Glutamatergic neuron (in vitro differentiated cells): ENCODE measurements around the gene DHODH. TPM values are rescaled to one million over a fixed set of nuclear protein-coding genes. Genes with fewer than 3 reads are reported as not detected.

Experiments
- DNase-seq: peaks from one replicate; pipeline ENCODE4 v3.0.0; 2022
- H3K27ac Mint-ChIP-seq: one replicate; pipeline ENCODE4 v1.8.0; 2020; ENCODE audit warnings: mild to moderate bottlenecking, mixed read lengths, inconsistent platforms; ENCODE audit not compliant: unreplicated experiment
- H3K27me3 Mint-ChIP-seq: one replicate; pipeline ENCODE4 v1.8.0; 2020; ENCODE audit warnings: mild to moderate bottlenecking, moderate library complexity, mixed read lengths, inconsistent platforms; ENCODE audit not compliant: unreplicated experiment
- H3K36me3 Mint-ChIP-seq: one replicate; pipeline ENCODE4 v1.8.0; 2020; ENCODE audit warnings: mild to moderate bottlenecking, mixed read lengths, inconsistent platforms; ENCODE audit not compliant: unreplicated experiment
- H3K4me1 Mint-ChIP-seq: one replicate; pipeline ENCODE4 v1.8.0; 2020; ENCODE audit warnings: mild to moderate bottlenecking, low read depth, mixed read lengths, inconsistent platforms; ENCODE audit not compliant: unreplicated experiment
- H3K4me3 Mint-ChIP-seq: one replicate; pipeline ENCODE4 v1.8.0; 2020; ENCODE audit warnings: mild to moderate bottlenecking, mixed read lengths, inconsistent platforms; ENCODE audit not compliant: unreplicated experiment
- H3K9me3 Mint-ChIP-seq: one replicate; pipeline ENCODE4 v1.8.0; 2020; ENCODE audit warnings: mild to moderate bottlenecking, moderate library complexity, mixed read lengths, inconsistent platforms; ENCODE audit not compliant: unreplicated experiment
- CTCF ChIP-seq: fragments of 200-600 bp; sonication (generic); IDR thresholded peaks from one replicate; pipeline ENCODE4 v1.5.0; 2021; ENCODE audit not compliant: partially characterized antibody, unreplicated experiment
- total RNA-seq: library from RNA; stranded (reverse); fragmentation: NEBNext Ultra II Directional; extraction: Animal tissue kit (Norgen Biotek cat#: 25700); gene quantifications from one replicate; pipeline ENCODE4 v1.2.1, GENCODE V29; 2021; ENCODE audit not compliant: unreplicated experiment

The DHODH gene
- total RNA-seq, 1 donor from 2014 or later, result 9.1 TPM

GRCh38 chr16:72060405-72060804, 51.9 kb downstream of the DHODH start:
- H3K27me3 Mint-ChIP-seq, result peaks cover 6% of the 10 kb centered on the region
- no peaks in the 10 kb centered on the region for H3K4me1 Mint-ChIP-seq
- peaks cover 5% of the 10 kb centered on the region for H3K36me3 Mint-ChIP-seq
- DNase-seq, result no peak
- H3K4me3 Mint-ChIP-seq, result no peak overlapping the region
- no peak overlapping the region for H3K27ac Mint-ChIP-seq
- no peak for TF ChIP-seq CTCF
- no peaks in the 10 kb centered on the region for H3K9me3 Mint-ChIP-seq

- H3K36me3 Mint-ChIP-seq, result peaks cover 5% of the 10 kb centered on the region
- H3K27me3 Mint-ChIP-seq, result peaks cover 3% of the 10 kb centered on the region
- no peak for DNase-seq
- H3K4me1 Mint-ChIP-seq, result no peaks in the 10 kb centered on the region
- H3K27ac Mint-ChIP-seq, result no peak overlapping the region
- no peak overlapping the region for H3K4me3 Mint-ChIP-seq
- no peak for TF ChIP-seq CTCF
- no peaks in the 10 kb centered on the region for H3K9me3 Mint-ChIP-seq
Measured at GRCh38 chr16:72061564-72061963, 53.0 kb downstream of the DHODH start.

GRCh38 chr16:72064361-72064894, 55.9 kb downstream of the DHODH start:
- peaks cover 3% of the 10 kb centered on the region for H3K27me3 Mint-ChIP-seq
- peaks cover 5% of the 10 kb centered on the region for H3K36me3 Mint-ChIP-seq
- TF ChIP-seq CTCF, result no peak
- H3K4me1 Mint-ChIP-seq, result no peaks in the 10 kb centered on the region
- H3K9me3 Mint-ChIP-seq, result no peaks in the 10 kb centered on the region
- no peak overlapping the region for H3K27ac Mint-ChIP-seq
- H3K4me3 Mint-ChIP-seq, result no peak overlapping the region
- no peak for DNase-seq

- Mint-ChIP-seq H3K4me3 (no peak overlapping the region), H3K9me3 (no peaks in the 10 kb centered on the region), H3K27ac (no peak overlapping the region), H3K36me3 (peaks cover 5% of the 10 kb centered on the region), H3K27me3 (peaks cover 3% of the 10 kb centered on the region), H3K4me1 (no peaks in the 10 kb centered on the region)
- DNase-seq, result no peak
- TF ChIP-seq CTCF, result peak; percentile 42
Measured at GRCh38 chr16:72066747-72067146, 58.2 kb downstream of the DHODH start.

- Mint-ChIP-seq H3K36me3 (peaks cover 5% of the 10 kb centered on the region), H3K4me1 (peaks cover 3% of the 10 kb centered on the region), H3K27me3 (no peaks in the 10 kb centered on the region)
Measured at GRCh38 chr16:72068930-72069329, 60.4 kb downstream of the DHODH start.

More at GRCh38 chr16:72068930-72069329, 60.4 kb downstream of the DHODH start:
- Mint-ChIP-seq H3K4me3 (no peak overlapping the region), H3K27ac (no peak overlapping the region), H3K9me3 (peaks cover 1% of the 10 kb centered on the region)
- no peak for TF ChIP-seq CTCF
- DNase-seq, result no peak
